GM21360 (cell line): ENCODE data around the gene GRIK3.

ENCODE experiments used
- ATAC-seq: cut with Tn5 transposase; IDR thresholded peaks from one replicate; pipeline ENCODE4 v1.9.1; 2021; ENCODE audit warnings: mild to moderate bottlenecking, moderate library complexity; ENCODE audit not compliant: unreplicated experiment

The GRIK3 gene

DNA sequence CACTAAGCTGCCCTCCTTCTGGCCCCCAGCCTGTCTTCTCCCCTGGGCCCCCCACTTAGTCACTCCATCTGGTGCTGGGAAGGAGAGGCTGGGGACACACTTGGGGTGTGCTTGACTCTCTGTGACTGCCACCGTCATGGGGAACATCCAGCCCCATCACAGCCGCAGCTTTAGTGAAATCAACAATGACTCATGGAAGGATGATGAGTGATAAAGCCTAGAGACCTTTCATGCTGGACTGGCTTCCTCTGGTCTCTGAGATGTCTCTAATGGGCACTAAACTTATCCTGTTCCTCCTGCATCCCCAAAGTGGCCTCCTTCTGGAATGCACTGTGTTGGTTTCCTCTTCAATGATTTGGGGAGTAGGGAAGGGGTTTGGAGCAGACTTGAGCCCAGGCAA, 172.9 kb downstream of the GRIK3 start:
- no peak for ATAC-seq

DNA sequence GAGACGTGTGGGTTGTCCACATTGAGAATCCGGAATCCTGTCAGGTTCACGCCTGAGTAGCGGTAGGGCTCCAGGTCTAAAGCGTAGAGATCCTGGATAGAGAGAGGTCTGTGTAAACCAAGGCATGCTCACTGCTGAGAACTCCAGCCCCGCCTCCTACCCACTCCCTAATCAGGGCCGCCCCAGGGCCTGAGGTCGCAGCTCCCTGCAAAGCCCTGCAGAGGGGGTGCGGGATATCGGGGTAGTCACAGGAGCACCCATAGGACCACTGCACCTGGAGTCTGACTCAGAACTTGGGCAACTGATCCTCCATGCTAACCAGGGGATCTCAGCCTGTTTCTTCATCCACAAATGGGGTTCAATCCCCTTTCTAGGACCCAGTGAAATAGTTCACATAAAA, 174.4 kb downstream of the GRIK3 start:
- ATAC-seq, result no peak

DNA sequence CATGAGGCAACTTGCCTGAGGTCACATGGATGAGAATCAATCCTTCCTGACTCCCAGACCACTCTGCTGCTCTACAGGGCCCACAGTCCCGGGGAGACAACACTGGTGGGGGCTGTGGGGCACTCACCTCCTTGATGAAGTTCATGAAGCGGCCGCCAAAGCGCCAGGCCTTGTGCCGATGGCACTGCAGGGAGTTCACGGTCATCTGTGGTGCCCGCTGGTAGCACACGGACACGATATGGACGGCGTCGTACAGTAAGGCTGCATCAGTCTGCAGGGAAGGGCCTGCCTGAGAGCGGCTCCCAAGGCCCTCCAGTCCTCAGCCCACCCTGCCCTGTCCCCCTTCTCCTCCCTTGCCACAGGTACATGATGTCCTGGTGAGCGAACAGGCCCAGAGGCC, 175.3 kb downstream of the GRIK3 start:
- ATAC-seq, result no peak

DNA sequence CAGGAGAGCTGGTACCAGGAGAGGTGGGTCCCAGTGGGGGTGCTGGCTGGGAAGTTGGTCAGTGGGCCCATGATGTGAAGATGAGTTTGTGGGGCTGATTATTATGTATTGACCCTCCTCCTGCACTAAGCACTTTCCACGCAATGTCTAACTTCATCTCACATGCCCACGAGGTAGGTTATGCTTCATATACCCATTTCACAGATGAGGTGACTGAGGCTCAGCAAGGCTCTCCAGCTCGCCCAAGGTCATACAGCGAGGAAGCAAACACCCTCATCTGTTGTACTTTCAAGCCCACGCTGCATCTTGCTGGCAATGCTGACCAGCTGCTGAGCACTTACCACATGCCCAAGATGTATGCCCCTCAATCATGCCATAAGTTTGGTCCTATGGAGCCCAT, 175.8 kb downstream of the GRIK3 start:
- ATAC-seq, result no peak

DNA sequence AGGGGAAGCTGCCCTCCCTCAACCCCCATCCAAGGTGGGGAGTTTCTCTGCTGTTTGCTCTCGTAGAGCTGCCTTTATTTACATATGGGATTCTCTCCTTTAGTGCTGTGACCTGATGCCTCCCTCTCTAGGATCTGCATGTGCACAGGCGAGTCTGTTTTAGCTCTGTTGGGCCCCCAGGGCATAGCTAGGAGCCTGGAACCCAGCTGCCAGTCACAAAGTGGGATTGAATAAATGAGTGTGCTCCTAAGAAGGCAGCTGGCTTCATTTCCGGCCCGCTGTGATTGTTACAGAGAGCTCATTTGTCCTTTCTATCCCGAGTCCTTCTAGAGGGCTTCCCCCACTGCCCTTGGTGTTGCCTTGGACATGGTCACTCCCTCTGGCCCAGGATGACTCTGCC, 176.6 kb downstream of the GRIK3 start:
- ATAC-seq, result no peak

DNA sequence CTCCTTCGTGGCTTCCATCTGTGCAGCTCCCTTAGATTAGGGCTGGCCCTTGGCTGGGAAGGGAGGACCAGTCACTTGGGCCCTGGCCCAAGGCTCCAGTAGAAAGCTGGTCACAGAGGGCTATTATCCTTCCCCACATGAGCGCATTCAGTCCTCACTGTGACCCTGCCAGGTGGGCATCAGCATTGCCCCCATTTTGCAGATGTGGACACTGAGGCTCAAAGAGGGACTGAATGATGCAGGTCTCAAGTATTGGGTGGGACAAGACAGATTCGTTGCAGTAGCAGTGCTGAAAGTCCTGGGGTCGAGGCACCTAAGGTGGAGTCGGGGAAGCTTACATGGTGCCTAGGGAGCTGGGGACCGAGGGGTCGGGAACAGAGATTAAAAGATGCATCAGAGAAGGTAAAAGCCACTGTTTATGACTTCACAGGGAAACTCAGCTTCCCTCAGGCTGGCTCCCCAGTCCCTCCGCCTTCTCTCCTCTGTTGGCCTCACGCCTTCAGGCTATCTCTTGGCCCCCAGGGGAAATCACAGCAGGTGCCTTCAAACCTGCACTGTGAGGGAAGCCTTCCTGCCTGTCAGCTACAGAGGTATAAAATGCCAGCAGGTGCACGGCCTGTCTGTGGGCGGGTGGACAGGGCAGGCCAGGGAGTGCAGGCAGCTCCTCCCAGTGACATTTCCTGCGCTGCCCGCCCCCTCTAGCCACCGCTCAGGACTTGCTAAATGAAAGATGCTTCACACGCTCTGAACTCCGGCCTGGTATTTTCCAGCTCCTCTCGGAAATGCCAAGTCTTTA, 178.4 kb downstream of the GRIK3 start:
- no peak for ATAC-seq

- no peak for ATAC-seq
Measured at GRCh38 chr1:36853638-36854037, 180.7 kb downstream of the GRIK3 start.

DNA sequence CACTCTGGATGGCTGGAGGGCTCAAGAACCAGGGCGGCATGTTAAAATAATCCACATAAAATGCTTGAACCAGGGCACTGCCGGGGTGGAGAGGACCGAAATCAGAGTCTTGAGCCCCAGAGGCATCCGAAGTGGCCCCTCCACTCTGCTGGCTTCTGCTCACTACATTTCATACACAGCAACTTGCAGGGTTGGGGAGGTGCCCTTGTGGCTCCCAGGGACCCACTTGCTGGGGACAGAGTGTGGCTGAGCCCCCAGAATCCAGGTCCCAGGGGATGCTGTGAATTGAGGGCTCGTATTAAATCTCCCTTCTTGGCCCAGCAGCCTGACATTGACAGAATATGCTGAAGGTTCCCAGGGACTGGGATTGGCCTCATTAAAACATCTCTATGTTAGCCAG, 181.7 kb downstream of the GRIK3 start:
- no peak for ATAC-seq

- no peak for ATAC-seq
Measured at GRCh38 chr1:36851595-36851994, 182.7 kb downstream of the GRIK3 start.

GRCh38 chr1:36851087-36851486, 183.2 kb downstream of the GRIK3 start:
- no peak for ATAC-seq

GRCh38 chr1:36849956-36850355, 184.4 kb downstream of the GRIK3 start:
- no peak for ATAC-seq

GRCh38 chr1:36847761-36848160, 186.6 kb downstream of the GRIK3 start:
- no peak for ATAC-seq

DNA sequence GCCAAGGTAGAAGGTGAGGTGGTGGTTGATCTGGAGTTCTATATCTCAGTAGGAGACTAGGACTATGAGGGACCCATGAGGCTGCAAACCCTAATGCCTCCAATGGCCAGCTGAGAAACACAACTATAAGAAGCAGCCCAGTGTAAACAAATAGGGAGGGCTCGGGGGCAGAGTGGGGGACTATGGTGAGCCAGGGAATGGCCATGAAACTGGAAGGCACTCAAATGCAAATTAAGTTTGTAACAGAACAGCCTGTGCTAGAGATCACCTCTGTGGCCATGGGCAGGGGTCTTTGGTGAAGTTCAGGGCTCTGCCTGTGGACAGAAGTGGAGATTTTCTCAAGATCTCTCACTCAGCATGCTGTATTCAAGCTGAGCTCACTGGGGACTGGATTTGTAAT, 187.1 kb downstream of the GRIK3 start:
- no peak for ATAC-seq

- ATAC-seq, result no peak
Measured at GRCh38 chr1:36846357-36846756, 188.0 kb downstream of the GRIK3 start.

DNA sequence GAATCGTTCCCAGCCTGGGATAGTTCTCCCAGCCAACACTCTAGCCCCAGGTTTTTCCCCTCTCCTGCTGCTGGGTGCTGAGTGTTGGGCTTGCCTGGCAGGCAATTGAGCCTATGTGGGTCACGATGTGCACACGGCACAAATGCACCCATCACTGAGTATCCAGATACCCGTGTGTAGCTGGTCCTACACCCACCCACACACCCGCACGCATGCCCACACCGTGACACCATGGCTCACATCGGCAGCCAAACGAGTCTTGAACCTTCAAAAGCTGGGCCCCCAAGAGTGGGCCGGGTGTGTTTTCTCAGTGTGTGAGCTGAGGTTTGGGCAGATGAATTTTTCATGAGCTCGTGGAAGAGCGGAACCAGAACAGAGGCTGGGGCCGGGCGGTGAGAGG, 188.5 kb downstream of the GRIK3 start:
- ATAC-seq, result no peak

DNA sequence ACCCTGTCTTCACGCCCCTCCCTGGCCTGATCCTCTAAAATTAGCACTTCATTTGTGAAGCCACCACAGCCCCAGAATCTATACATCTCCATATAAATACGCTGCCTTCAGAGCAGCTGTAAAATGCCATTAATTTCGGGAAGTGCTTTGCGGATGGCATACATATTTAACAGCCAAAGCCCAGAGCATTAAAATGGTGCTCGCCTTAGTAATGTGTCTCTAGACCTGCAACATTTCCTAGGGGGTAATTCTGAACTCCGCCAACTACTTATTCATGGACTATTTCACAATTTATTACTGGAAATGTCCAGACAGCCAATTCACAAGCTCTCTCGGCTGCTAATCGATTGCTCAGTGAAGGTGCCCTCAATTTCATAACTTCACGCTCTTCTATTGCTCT, 189.4 kb downstream of the GRIK3 start:
- no peak for ATAC-seq

DNA sequence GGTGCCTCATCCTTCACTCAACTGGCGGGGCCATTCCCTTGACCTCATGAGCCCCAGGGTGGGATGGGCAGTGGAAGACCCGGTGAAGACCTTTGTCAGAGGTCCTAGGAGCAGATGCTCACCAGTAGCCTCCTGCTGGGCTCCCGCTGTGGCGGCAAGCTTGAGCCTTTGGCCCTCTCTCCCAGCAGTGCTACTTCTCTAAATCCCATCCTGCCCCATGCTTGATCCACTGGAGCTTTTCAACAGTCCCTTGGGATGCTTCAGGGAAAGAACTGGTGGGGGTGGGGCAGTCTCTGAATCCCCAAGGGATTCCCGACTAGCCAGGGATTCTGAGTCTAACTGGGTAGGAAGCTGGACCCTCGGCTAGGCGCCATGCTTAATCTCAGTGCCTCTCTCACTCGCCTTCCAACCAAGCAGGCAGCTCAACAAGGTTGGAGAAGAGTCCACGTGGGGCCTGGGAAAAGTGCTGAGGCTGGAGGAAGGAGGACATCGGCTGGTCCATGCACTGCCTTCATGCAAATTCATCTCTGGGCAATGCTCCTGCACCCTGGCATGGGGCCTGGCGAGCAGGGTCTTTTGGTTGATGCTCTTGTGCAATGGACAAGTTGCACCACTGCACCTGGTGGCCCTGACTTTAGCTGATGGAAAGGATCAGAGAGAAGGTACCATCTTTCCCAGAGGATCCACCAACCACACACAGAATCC, 190.3 kb downstream of the GRIK3 start:
- no peak for ATAC-seq

GRCh38 chr1:36843027-36843426, 191.3 kb downstream of the GRIK3 start:
- no peak for ATAC-seq

- no peak for ATAC-seq
Measured at GRCh38 chr1:36842448-36842847, 191.9 kb downstream of the GRIK3 start.

- ATAC-seq, result no peak
Measured at GRCh38 chr1:36839485-36839884, 194.8 kb downstream of the GRIK3 start.

DNA sequence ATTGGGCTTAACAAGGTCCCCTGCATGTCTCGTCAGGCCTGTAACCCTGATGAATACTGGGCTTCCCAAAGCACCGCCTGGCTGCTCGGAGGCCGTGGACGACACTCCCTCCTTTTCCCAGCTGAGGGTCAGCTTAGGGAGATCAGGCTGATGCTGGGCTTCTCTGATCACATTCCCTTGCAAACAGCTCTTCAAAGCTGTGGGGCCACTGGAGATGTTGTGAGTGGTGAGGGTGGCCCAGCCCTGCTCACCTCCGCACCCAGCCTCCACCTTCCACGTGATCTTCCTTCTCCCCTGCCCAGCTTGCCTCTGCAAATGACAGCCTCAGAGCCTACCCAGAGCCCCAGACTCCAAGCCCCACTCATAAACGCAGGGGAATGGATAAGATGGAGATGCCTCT, 195.4 kb downstream of the GRIK3 start:
- ATAC-seq, result no peak

DNA sequence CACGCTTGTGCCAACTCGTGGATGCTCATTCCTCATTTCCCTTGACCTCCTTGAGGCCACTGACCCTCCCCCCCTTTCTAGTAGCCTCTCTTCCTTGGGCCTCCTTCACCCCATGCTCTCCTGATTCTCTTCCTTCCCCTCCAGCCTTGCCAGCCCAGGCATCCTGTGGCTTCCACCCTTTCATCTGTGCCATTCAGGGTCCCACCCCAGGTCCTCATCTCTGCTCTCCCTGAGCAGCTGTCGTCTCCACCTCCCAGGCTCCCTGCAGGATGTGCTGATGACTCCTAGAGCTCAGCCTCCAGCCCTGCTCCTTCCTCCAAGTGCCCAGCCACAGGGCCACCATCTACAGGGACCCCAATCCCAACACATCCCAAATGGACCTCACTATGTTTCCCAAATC, 197.4 kb downstream of the GRIK3 start:
- ATAC-seq, result no peak
